Measurements from ENCODE around the gene MYLK. TPM values are rescaled to one million over a fixed set of nuclear protein-coding genes. Genes with fewer than 3 reads are reported as not detected.
"Not testable (repeated sequence)": the region's sequence is repeated elsewhere in the genome, so short reads cannot be mapped to it uniquely, and the experiment has no call there.

MYLK gene
- polyA plus RNA-seq, 3 donors: 0.35 to 1.3 (median 0.51) TPM

DNA sequence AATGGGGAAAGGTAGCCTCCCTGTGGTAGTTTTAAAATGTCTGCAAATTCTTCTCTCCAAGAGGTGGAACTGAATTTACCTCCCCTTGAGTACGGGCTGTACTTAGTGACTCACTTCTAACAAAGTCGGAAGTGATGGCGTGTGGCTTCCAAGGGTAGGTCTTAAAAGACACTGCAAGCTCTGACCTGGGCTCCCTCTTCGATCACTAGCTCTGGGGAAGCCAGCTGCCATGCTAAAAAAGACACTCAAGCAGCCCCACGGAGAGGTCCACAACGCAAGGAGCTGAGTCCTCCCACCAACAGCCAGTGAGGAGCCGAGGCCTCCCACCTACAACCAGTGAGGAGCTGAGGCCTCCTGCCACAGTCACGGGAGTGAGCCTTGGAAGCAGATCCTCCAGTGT is 177.3 kb downstream of the MYLK start:
- H3K4me3 Mint-ChIP-seq: no peak overlapping the region
- peaks cover 2% of the 10 kb centered on the region for H3K4me1 Mint-ChIP-seq
- 90% methylated on average over 8 of the region's 8 CpGs for WGBS (ENCODE audit: insufficient coverage)
- Histone ChIP-seq H3K9me3 (replicated peaks in 1 of 2; ENCODE audit: control insufficient read depth in 1 of 2, insufficient read depth in 1 of 2, low read length in 2 of 2) (no peaks in the 10 kb centered on the region), H3K79me2 (ENCODE audit: insufficient read depth, low read length) (no peaks in the 10 kb centered on the region), H3K4me3 (replicated peaks in 1 of 3; ENCODE audit: low read depth in 2 of 3, low read length in 3 of 3) (no peak overlapping the region), H3K36me3 (replicated peaks in 1 of 2; ENCODE audit: control insufficient read depth in 1 of 2, insufficient read depth in 2 of 2, low read length in 2 of 2) (no peaks in the 10 kb centered on the region), H3K27me3 (ENCODE audit: control insufficient read depth in 2 of 2, insufficient read depth in 2 of 2, low read length in 2 of 2) (no peaks in the 10 kb centered on the region), H4K20me1 (ENCODE audit: insufficient read depth, low read length) (no peaks in the 10 kb centered on the region), H3K27ac (ENCODE audit: low read depth in 1 of 2, low read length in 2 of 2) (no peak overlapping the region), H2AFZ (ENCODE audit: insufficient read depth, low read depth, low read length, poor library complexity, severe bottlenecking) (no peak overlapping the region), H3K9ac (ENCODE audit: insufficient read depth, low read length, poor library complexity, severe bottlenecking) (no peak overlapping the region), H3K4me2 (replicated peaks; ENCODE audit: extremely low read depth, low read length, poor library complexity, severe bottlenecking) (no peak overlapping the region), H3K4me1 (ENCODE audit: control insufficient read depth in 1 of 2, insufficient read depth in 2 of 2, low read length in 2 of 2) (no peaks in the 10 kb centered on the region)
- peaks cover 0 to 2% (median 0%) of the 10 kb centered on the region in 3 donors for H3K27me3 Mint-ChIP-seq (ENCODE audit: low read depth in 3 of 3)
- DNase-seq: no peak
- TF ChIP-seq, protein P1, sequence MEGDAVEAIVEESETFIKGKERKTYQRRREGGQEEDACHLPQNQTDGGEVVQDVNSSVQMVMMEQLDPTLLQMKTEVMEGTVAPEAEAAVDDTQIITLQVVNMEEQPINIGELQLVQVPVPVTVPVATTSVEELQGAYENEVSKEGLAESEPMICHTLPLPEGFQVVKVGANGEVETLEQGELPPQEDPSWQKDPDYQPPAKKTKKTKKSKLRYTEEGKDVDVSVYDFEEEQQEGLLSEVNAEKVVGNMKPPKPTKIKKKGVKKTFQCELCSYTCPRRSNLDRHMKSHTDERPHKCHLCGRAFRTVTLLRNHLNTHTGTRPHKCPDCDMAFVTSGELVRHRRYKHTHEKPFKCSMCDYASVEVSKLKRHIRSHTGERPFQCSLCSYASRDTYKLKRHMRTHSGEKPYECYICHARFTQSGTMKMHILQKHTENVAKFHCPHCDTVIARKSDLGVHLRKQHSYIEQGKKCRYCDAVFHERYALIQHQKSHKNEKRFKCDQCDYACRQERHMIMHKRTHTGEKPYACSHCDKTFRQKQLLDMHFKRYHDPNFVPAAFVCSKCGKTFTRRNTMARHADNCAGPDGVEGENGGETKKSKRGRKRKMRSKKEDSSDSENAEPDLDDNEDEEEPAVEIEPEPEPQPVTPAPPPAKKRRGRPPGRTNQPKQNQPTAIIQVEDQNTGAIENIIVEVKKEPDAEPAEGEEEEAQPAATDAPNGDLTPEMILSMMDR (IDR thresholded peaks at IDR 0.05): no peak
- no peaks in the 10 kb centered on the region for H3K36me3 Mint-ChIP-seq
- intact Hi-C loops (cut with micrococcal nuclease): no loop called here
- H3K9me3 Mint-ChIP-seq: no peaks in the 10 kb centered on the region
- H3K27ac Mint-ChIP-seq: no peak overlapping the region

DNA sequence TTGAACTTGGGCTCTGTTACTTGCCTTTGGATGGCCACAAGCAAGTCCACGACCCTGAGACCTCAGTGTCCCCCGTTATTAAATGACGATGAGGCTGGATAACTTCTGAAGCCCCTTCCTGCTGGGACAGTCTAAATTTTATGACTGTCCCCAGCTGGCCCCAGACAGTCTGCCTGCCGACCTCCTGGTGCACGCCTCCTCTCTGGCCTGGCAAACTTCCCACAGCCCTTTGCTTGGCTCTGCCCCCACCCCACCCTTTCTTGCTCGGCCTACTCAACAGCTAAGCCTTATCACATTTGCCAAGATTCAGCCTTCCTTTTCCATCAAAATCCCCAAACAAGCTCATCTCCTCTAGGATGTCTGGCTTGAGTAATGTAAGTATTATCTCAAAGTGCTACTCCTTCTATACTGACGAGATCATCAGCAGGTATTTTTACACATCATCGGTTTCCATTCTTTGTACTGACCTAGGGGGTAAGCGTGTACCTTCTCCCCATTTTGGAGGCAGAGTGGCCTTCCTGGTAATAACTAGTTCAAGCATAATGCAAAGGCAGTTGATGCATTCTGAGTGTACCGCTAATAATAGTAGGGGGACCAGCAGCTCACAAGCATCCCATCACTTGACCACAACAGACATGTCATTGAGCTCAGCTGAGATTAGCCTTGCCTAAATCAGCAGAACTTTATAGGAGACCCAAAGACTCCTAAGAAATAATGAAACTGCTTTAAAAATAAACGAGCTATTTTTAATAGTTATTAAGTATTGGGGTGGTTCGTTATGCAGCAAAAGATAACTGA is 178.4 kb downstream of the MYLK start:
- Histone ChIP-seq H3K27ac (ENCODE audit: low read depth in 1 of 2, low read length in 2 of 2) (no peak overlapping the region), H2AFZ (ENCODE audit: insufficient read depth, low read depth, low read length, poor library complexity, severe bottlenecking) (no peak overlapping the region), H3K79me2 (ENCODE audit: insufficient read depth, low read length) (no peaks in the 10 kb centered on the region), H3K9ac (ENCODE audit: insufficient read depth, low read length, poor library complexity, severe bottlenecking) (no peak overlapping the region), H4K20me1 (ENCODE audit: insufficient read depth, low read length) (no peaks in the 10 kb centered on the region), H3K4me1 (ENCODE audit: control insufficient read depth in 1 of 2, insufficient read depth in 2 of 2, low read length in 2 of 2) (no peaks in the 10 kb centered on the region), H3K4me2 (replicated peaks; ENCODE audit: extremely low read depth, low read length, poor library complexity, severe bottlenecking) (no peak overlapping the region), H3K9me3 (replicated peaks in 1 of 2; ENCODE audit: control insufficient read depth in 1 of 2, insufficient read depth in 1 of 2, low read length in 2 of 2) (no peaks in the 10 kb centered on the region), H3K4me3 (replicated peaks in 1 of 3; ENCODE audit: low read depth in 2 of 3, low read length in 3 of 3) (no peak overlapping the region), H3K27me3 (ENCODE audit: control insufficient read depth in 2 of 2, insufficient read depth in 2 of 2, low read length in 2 of 2) (no peaks in the 10 kb centered on the region), H3K36me3 (replicated peaks in 1 of 2; ENCODE audit: control insufficient read depth in 1 of 2, insufficient read depth in 2 of 2, low read length in 2 of 2) (no peaks in the 10 kb centered on the region)
- Mint-ChIP-seq H3K36me3 (no peaks in the 10 kb centered on the region), H3K9me3 (no peaks in the 10 kb centered on the region), H3K4me3 (no peak overlapping the region), H3K4me1 (peaks cover 2% of the 10 kb centered on the region), H3K27ac (no peak overlapping the region), H3K27me3 (ENCODE audit: low read depth in 3 of 3) (peaks cover 0 to 2% (median 0%) of the 10 kb centered on the region in 3 donors)
- DNase-seq: no peak
- TF ChIP-seq, protein P1 (IDR thresholded peaks at IDR 0.05): no peak
- intact Hi-C loops (cut with micrococcal nuclease): no loop called here
- 87% methylated on average over 7 of the region's 12 CpGs for WGBS (ENCODE audit: insufficient coverage)

DNA sequence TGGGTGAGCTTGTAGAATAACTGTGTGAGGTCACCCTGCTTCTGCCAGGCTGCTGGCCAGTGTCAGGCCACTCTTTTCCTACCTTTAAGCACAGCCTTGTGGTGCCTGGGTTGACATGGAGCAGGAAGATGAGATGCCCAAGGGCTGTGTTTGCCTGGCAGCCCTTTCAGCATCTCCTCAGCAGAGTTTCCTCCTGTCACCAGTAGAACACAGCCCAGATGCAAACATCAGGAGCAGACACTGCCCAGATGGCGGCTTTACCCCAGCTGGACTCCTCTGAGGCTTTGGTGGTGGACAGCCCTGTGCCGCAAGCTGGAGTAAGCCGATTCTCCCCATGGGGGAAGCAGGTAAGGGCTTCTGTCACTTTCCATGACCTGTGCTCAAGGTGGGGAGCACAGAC is 180.5 kb downstream of the MYLK start:
- H3K27ac Mint-ChIP-seq; H3K79me2 ChIP-seq (ENCODE audit: insufficient read depth, low read length); H3K4me2 ChIP-seq (replicated peaks; ENCODE audit: extremely low read depth, low read length, poor library complexity, severe bottlenecking); H3K27me3 ChIP-seq (ENCODE audit: control insufficient read depth in 2 of 2, insufficient read depth in 2 of 2, low read length in 2 of 2); H3K4me1 Mint-ChIP-seq; H3K4me3 Mint-ChIP-seq; intact Hi-C loops (cut with micrococcal nuclease); H3K4me3 ChIP-seq (replicated peaks in 1 of 3; ENCODE audit: low read depth in 2 of 3, low read length in 3 of 3); H3K36me3 ChIP-seq (replicated peaks in 1 of 2; ENCODE audit: control insufficient read depth in 1 of 2, insufficient read depth in 2 of 2, low read length in 2 of 2); H4K20me1 ChIP-seq (ENCODE audit: insufficient read depth, low read length); H3K36me3 Mint-ChIP-seq; H3K27ac ChIP-seq (ENCODE audit: low read depth in 1 of 2, low read length in 2 of 2); DNase-seq; H3K27me3 Mint-ChIP-seq (ENCODE audit: low read depth in 3 of 3); H2AFZ ChIP-seq (ENCODE audit: insufficient read depth, low read depth, low read length, poor library complexity, severe bottlenecking); H3K9me3 ChIP-seq (replicated peaks in 1 of 2; ENCODE audit: control insufficient read depth in 1 of 2, insufficient read depth in 1 of 2, low read length in 2 of 2); H3K4me1 ChIP-seq (ENCODE audit: control insufficient read depth in 1 of 2, insufficient read depth in 2 of 2, low read length in 2 of 2); H3K9me3 Mint-ChIP-seq; H3K9ac ChIP-seq (ENCODE audit: insufficient read depth, low read length, poor library complexity, severe bottlenecking): not testable (repeated sequence)
- 100% methylated on average over 2 of the region's 3 CpGs for WGBS (ENCODE audit: insufficient coverage)

Data from CD14-positive monocyte (primary cell).